H1 (cell line): ENCODE data around the gene RPUSD3.

Source experiments
- CEBPB ChIP-seq: IDR thresholded peaks from 2 replicates; pipeline ENCODE4 v1.6.1; 2012; ENCODE audit warnings: low read depth, low read length
- CREB1 ChIP-seq: IDR thresholded peaks from 2 replicates; pipeline ENCODE4 v1.6.1; 2012; ENCODE audit warnings: inconsistent platforms
- NANOG ChIP-seq: IDR thresholded peaks from 2 replicates; pipeline ENCODE4 v1.6.1; 2011; ENCODE audit warnings: low read length, low read depth, mild to moderate bottlenecking, inconsistent platforms; ENCODE audit not compliant: insufficient read depth, poor library complexity, severe bottlenecking
- RNF2 ChIP-seq: fragments of 200-900, 300-1000 bp; sonication (generic); IDR thresholded peaks from 2 replicates; pipeline ENCODE4 v1.7.1; 2016; ENCODE audit warnings: borderline replicate concordance, low read depth, mild to moderate bottlenecking, antibody characterized with exemption, low read length; ENCODE audit not compliant: poor library complexity, severe bottlenecking; ENCODE audit errors: missing control alignments
- SP1 ChIP-seq: IDR thresholded peaks from 2 replicates; pipeline ENCODE4 v1.6.1; 2011; ENCODE audit warnings: low read depth, low read length
- TAF1 ChIP-seq: IDR thresholded peaks from 2 replicates; pipeline ENCODE4 v1.6.1; 2011; ENCODE audit warnings: mild to moderate bottlenecking, low read depth, low read length
- TF ChIP-seq, protein P1 (sequence below), 3 experiments: IDR thresholded peaks; 1 replicate in 2 of 3; 2 replicates in 1 of 3; pipeline versions ENCODE4 v1.5.1 to v1.6.1; 2011; ENCODE audit warnings: low read length in 3 of 3, mild to moderate bottlenecking in 3 of 3, inconsistent platforms in 2 of 3, low read depth in 1 of 3, moderate library complexity in 1 of 3; ENCODE audit not compliant: insufficient read depth in 1 of 3; ENCODE audit errors: control extremely low read depth in 1 of 3

DNA sequence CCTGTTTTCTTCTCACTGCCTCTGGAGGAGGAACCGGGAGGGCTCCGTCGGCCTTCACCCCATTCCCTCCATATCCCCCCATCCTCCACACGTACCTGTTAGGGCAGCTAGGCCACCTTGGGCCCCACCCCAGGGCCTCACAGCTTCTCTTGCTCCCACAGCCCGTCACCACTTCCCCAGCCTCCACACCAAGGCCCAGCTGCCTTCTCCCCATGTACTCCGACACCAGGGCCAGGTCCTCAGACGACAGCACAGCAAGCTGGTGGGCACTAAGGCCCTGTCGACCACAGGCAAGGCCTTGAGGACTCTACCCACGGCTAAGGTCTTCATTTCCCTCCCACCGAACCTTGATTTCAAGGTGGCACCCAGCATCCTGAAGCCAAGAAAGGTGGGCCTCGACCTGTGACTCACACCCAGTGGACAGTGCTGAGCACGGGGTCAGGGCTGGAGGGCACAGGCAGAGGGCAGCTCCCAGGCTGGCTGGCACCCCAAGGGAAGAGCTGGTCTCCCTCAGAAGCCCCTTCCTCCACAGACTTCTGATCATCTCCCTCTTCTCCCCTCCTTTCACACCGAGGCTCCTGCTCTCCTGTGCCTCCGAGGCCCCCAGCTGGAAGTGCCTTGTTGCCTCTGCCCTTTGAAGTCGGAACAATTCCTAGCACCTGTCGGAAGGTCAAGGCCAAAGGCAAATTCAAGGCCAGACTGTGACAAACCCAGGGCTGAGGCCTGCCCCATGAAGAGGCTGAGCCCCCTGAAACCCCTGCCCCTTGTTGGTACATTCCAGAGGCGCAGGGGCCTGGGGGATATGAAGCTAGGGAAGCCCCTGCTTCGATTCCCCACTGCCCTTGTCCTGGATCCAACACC lies 9.1 kb downstream of the RPUSD3 start:
- TF ChIP-seq, protein P1, sequence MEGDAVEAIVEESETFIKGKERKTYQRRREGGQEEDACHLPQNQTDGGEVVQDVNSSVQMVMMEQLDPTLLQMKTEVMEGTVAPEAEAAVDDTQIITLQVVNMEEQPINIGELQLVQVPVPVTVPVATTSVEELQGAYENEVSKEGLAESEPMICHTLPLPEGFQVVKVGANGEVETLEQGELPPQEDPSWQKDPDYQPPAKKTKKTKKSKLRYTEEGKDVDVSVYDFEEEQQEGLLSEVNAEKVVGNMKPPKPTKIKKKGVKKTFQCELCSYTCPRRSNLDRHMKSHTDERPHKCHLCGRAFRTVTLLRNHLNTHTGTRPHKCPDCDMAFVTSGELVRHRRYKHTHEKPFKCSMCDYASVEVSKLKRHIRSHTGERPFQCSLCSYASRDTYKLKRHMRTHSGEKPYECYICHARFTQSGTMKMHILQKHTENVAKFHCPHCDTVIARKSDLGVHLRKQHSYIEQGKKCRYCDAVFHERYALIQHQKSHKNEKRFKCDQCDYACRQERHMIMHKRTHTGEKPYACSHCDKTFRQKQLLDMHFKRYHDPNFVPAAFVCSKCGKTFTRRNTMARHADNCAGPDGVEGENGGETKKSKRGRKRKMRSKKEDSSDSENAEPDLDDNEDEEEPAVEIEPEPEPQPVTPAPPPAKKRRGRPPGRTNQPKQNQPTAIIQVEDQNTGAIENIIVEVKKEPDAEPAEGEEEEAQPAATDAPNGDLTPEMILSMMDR (IDR thresholded peaks at IDR 0.05; ENCODE audit: control extremely low read depth in 1 of 3, insufficient read depth in 1 of 3, low read depth in 1 of 3, low read length in 3 of 3), result no peak
- TF ChIP-seq CEBPB (no peak), SP1 (no peak), RNF2 (no peak), TAF1 (no peak), CREB1 (no peak), NANOG (no peak)
